HG03280 (cell line): ENCODE results near the gene RPS4Y2.

Experiments used
- ATAC-seq: cut with Tn5 transposase; IDR thresholded peaks from one replicate; pipeline ENCODE4 v1.9.1; 2021; ENCODE audit warnings: mild to moderate bottlenecking, moderate library complexity; ENCODE audit not compliant: unreplicated experiment

Gene RPS4Y2

GRCh38 chrY:20755808-20756207 is at the start of gene RPS4Y2:
Gene RPS4Y2, plus strand, starts transcription at chrY:20756108. Its CDS starts 56 bp downstream, at chrY:20756164.
- no peak for ATAC-seq

- ATAC-seq, result peak; percentile 57
Observed at GRCh38 chrY:20714391-20714790, 41.5 kb upstream of the RPS4Y2 start.

GRCh38 chrY:20726184-20726907 is 29.6 kb upstream of the RPS4Y2 start:
- peak; percentile 80 for ATAC-seq

- peak; percentile 94 for ATAC-seq
Observed at GRCh38 chrY:20735200-20735599, 20.7 kb upstream of the RPS4Y2 start.

GRCh38 chrY:20739806-20740205 is 16.1 kb upstream of the RPS4Y2 start:
- ATAC-seq, result no peak

- no peak for ATAC-seq
Observed at GRCh38 chrY:20740609-20741008, 15.3 kb upstream of the RPS4Y2 start.

GRCh38 chrY:20745060-20745459 is 10.8 kb upstream of the RPS4Y2 start:
- ATAC-seq, result no peak

- no peak for ATAC-seq
Observed at GRCh38 chrY:20746919-20747318, 9.0 kb upstream of the RPS4Y2 start.

- ATAC-seq, result no peak
Observed at GRCh38 chrY:20763869-20764268, 8.0 kb downstream of the RPS4Y2 start.

GRCh38 chrY:20765117-20765516 is 9.2 kb downstream of the RPS4Y2 start:
- no peak for ATAC-seq

GRCh38 chrY:20770755-20771154 is 14.8 kb downstream of the RPS4Y2 start:
- ATAC-seq, result no peak

- no peak for ATAC-seq
Observed at GRCh38 chrY:20776104-20776503, 20.2 kb downstream of the RPS4Y2 start.

GRCh38 chrY:20780104-20780654 is 24.3 kb downstream of the RPS4Y2 start:
- ATAC-seq, result no peak

GRCh38 chrY:20780776-20781175 is 24.9 kb downstream of the RPS4Y2 start:
- no peak for ATAC-seq

GRCh38 chrY:20781408-20781807 is 25.5 kb downstream of the RPS4Y2 start:
- no peak for ATAC-seq

- ATAC-seq, result no peak
Observed at GRCh38 chrY:20784965-20785364, 29.1 kb downstream of the RPS4Y2 start.

- peak; percentile 89 for ATAC-seq
Observed at GRCh38 chrY:20787076-20787475, 31.2 kb downstream of the RPS4Y2 start.

GRCh38 chrY:20798351-20799049 is 42.6 kb downstream of the RPS4Y2 start:
- ATAC-seq, result peak; percentile 88

GRCh38 chrY:20802659-20803058 is 46.8 kb downstream of the RPS4Y2 start:
- ATAC-seq, result no peak

- no peak for ATAC-seq
Observed at GRCh38 chrY:20806243-20806642, 50.3 kb downstream of the RPS4Y2 start.

- ATAC-seq, result no peak
Observed at GRCh38 chrY:20813459-20813858, 57.6 kb downstream of the RPS4Y2 start.

GRCh38 chrY:20814794-20815193 is 58.9 kb downstream of the RPS4Y2 start:
- ATAC-seq, result no peak
